Activated CD4-positive, alpha-beta T cell treated with anti-CD3 and anti-CD28 coated beads, Interleukin-2, amount 10 ng/mL, durations not matched to agents 24 days and 14 days (primary cell): ENCODE results near the gene GPR149. TPM values are rescaled to one million over a fixed set of nuclear protein-coding genes. Genes with fewer than 3 reads are reported as not detected.

Source experiments
- DNase-seq: peaks from one replicate; pipeline ENCODE4 v3.0.0; 2022
- H3K27ac Mint-ChIP-seq: one replicate; pipeline ENCODE4 v1.8.0; 2022; ENCODE audit warnings: mild to moderate bottlenecking, mixed read lengths
- H3K27me3 Mint-ChIP-seq: one replicate; pipeline ENCODE4 v1.8.0; 2022; ENCODE audit warnings: mixed read lengths
- H3K36me3 Mint-ChIP-seq: one replicate; pipeline ENCODE4 v1.8.0; 2022; ENCODE audit warnings: low read depth, mild to moderate bottlenecking, mixed read lengths
- H3K4me1 Mint-ChIP-seq: one replicate; pipeline ENCODE4 v1.8.0; 2021; ENCODE audit warnings: mixed read lengths
- H3K4me3 Mint-ChIP-seq: one replicate; pipeline ENCODE4 v1.8.0; 2022; ENCODE audit warnings: mild to moderate bottlenecking, moderate library complexity, mixed read lengths
- H3K9me3 Mint-ChIP-seq: one replicate; pipeline ENCODE4 v1.8.0; 2021; ENCODE audit warnings: mixed read lengths
- intact Hi-C: fragments of 100-400 bp; cut with micrococcal nuclease; formaldehyde crosslinking; loops from one replicate; pipeline ENCODE4 v1.15.1; 2023
- total RNA-seq: library from RNA; stranded (reverse); gene quantifications from 2 replicates; pipeline ENCODE4 v1.2.3, GENCODE V29; 2022

Gene GPR149
- total RNA-seq, 1 donor from 2014 or later: not detected

- Mint-ChIP-seq H3K4me1 (no peaks in the 10 kb centered on the region), H3K4me3 (no peak overlapping the region), H3K9me3 (no peaks in the 10 kb centered on the region), H3K36me3 (no peaks in the 10 kb centered on the region), H3K27me3 (no peaks in the 10 kb centered on the region), H3K27ac (no peak overlapping the region)
- no peak for DNase-seq
- intact Hi-C loops: no loop called here
Observed at GRCh38 chr3:154384479-154384878, 45.5 kb downstream of the GPR149 start.

DNA sequence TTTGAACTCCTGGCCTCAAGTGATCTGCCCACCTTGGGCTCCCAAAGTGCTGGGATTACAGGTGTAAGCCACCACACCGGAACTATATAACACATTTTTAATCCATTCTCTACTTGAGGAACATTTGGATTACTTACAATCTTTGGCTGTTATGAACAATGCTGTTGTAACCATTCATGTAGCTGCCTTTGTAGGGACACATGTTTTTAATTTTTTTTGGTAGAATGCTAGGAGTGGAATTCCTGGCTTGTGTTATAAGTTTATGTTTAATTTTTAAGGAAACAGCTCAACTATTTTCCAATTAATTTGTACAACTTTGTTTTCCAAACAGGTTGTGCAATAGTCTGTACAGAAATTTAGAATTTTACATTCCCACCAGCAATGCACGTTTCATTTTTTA, 51.7 kb downstream of the GPR149 start:
- intact Hi-C loops: no loop called here
- Mint-ChIP-seq H3K27me3 (peaks cover 2% of the 10 kb centered on the region), H3K36me3 (no peaks in the 10 kb centered on the region), H3K4me3 (no peak overlapping the region), H3K9me3 (no peaks in the 10 kb centered on the region), H3K27ac (no peak overlapping the region), H3K4me1 (no peaks in the 10 kb centered on the region)
- no peak for DNase-seq

DNA sequence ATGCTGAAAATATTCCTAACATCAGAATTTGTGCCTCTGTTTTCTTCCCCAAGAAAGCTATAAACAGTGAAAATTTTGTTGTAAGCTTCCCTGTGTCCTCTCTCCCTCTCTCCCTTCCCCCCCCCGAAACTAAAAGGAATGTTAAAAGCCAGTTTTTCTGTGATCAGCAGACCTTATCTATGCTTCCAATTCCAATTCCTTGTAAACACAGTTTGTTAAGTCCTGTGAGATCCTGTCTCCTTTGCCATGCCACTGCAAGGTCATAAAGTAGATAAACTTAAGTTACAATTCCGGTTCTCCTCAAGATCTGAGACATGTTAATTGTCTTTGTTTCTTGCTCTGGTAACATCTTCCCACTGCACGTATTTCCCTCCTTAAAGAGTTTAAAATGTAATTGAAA, 62.8 kb downstream of the GPR149 start:
- no peaks in the 10 kb centered on the region for H3K27me3 Mint-ChIP-seq
- no peak for DNase-seq
- intact Hi-C loops: no loop called here
- no peaks in the 10 kb centered on the region for H3K4me1 Mint-ChIP-seq
- no peak overlapping the region for H3K27ac Mint-ChIP-seq
- no peaks in the 10 kb centered on the region for H3K9me3 Mint-ChIP-seq
- H3K36me3 Mint-ChIP-seq: no peaks in the 10 kb centered on the region
- H3K4me3 Mint-ChIP-seq: no peak overlapping the region

DNA sequence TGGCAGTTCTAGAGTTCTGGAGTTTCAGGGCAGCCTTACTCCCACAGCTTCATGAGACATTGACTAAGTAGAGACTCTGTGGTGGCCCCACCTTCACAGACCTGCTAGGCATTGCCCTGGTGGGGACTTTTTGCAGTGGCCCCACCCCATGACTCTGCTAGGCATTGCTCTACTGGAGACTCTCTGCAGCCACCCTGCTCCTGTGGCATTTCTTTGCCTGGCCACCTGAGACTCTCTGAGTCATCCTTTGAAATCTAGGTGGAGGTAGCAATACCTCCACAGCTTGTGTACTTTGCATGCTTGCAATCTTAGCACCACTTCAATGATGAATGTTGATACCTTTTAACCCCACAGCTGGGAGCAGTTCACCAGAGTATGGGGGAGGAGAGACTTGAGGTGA, 65.1 kb downstream of the GPR149 start:
- no peak for DNase-seq
- H3K36me3 Mint-ChIP-seq: no peaks in the 10 kb centered on the region
- H3K4me1 Mint-ChIP-seq: no peaks in the 10 kb centered on the region
- H3K4me3 Mint-ChIP-seq: no peak overlapping the region
- no peaks in the 10 kb centered on the region for H3K27me3 Mint-ChIP-seq
- no peaks in the 10 kb centered on the region for H3K9me3 Mint-ChIP-seq
- intact Hi-C loops: no loop called here
- no peak overlapping the region for H3K27ac Mint-ChIP-seq

DNA sequence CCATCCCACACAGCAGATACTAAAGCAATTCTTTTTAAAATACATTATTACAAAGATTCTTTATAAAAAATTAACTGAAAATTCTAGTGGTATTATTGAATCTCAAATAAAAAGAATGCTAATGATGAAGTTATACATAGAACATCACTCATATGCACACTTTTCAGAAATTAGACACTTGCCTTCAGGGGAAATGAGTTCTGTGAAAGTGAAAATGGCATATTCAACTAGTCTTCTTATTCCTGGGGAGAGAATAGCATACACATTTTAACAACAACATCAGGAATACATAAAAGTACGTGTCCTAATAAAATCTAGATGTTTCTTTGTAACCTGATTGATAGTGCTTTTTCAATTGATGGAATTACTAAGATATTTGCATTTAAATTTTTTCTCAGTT, 68.9 kb downstream of the GPR149 start:
- Mint-ChIP-seq H3K4me1 (no peaks in the 10 kb centered on the region), H3K4me3 (no peak overlapping the region), H3K36me3 (no peaks in the 10 kb centered on the region), H3K27ac (no peak overlapping the region), H3K9me3 (peaks cover 2% of the 10 kb centered on the region), H3K27me3 (no peaks in the 10 kb centered on the region)
- intact Hi-C loops: no loop called here
- no peak for DNase-seq

DNA sequence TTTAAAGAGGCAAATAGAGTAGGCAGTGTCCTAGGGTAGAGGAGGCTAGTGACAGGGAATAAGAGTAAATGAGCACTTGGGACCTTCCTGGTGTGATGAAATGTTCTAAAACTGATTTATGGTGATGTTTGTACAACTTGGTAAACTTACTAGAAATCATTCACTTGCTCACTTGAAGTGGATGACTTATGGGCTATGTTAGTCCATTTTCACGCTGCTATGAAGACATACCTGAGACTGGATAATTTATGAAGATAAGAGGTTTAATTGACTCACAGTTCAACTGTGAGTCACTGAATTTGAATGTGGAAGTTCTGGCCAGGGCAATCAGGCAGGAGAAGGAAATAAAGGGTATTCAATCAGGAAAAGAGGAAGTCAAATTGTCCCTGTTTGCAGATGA, 74.0 kb downstream of the GPR149 start:
- Mint-ChIP-seq H3K27me3 (peaks cover 2% of the 10 kb centered on the region), H3K9me3 (peaks cover 9% of the 10 kb centered on the region), H3K36me3 (no peaks in the 10 kb centered on the region), H3K4me3 (no peak overlapping the region), H3K4me1 (no peaks in the 10 kb centered on the region), H3K27ac (no peak overlapping the region)
- DNase-seq: no peak
- intact Hi-C loops: no loop called here

GRCh38 chr3:154349223-154349622, 80.8 kb downstream of the GPR149 start:
- no peak for DNase-seq
- Mint-ChIP-seq H3K27me3 (peaks cover 17% of the 10 kb centered on the region), H3K4me3 (no peak overlapping the region), H3K4me1 (no peaks in the 10 kb centered on the region), H3K9me3 (peaks cover 4% of the 10 kb centered on the region), H3K36me3 (no peaks in the 10 kb centered on the region), H3K27ac (no peak overlapping the region)
- intact Hi-C loops: no loop called here

DNA sequence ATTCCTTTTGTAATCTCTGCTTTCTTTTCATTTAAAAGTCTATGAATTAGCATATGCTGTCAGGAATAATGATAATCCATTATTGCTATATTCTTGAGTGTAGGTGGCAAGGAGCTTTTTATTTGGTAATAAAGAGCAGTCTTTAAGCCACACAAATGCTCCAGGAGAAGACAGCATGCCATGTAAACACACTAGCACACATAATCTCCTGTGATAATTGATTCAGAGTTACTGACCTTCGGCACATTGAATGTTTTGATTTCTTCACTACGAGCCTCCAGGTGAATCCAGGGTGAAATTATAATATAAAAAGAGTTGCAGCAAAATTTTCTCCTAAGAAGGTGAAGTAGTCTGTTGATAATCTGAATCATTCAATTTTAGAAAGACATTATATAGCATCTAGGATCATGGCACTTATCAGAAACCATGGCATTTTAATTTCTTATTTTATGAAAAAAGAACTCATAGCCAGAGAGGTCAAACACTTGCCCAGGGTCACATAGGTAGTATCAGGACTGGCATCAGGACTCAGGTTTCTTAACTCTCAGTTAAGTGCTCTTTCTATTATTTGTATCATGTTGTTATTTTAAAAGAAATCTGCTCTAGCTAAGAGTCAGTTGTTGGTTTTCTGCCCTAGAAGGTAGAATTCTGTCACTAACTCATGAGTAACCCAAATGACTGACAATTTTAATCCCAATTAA, 84.4 kb downstream of the GPR149 start:
- H3K27me3 Mint-ChIP-seq: peaks cover 20% of the 10 kb centered on the region
- H3K9me3 Mint-ChIP-seq: no peaks in the 10 kb centered on the region
- intact Hi-C loops: no loop called here
- H3K27ac Mint-ChIP-seq: no peak overlapping the region
- H3K36me3 Mint-ChIP-seq: no peaks in the 10 kb centered on the region
- no peak overlapping the region for H3K4me3 Mint-ChIP-seq
- no peaks in the 10 kb centered on the region for H3K4me1 Mint-ChIP-seq
- DNase-seq: no peak

DNA sequence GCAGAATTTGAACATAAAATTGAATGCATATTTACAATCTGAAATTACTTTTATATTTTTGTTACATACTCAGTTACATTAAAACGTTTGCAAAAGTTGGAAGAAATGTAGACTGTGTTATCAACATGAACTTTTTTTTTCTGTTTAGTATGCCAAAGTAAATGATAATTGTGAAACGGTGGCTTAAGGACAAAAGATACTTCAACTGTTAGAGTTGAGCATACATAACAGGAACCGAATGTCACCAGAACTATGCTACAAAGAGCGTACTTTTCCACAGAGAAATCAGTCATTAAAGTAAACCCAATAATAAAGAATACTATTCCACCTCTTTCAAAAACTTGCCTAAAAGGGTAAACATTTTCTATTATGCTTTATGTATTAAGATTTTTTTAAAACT, 91.4 kb downstream of the GPR149 start:
- H3K4me1 Mint-ChIP-seq: no peaks in the 10 kb centered on the region
- no peaks in the 10 kb centered on the region for H3K36me3 Mint-ChIP-seq
- no peak for DNase-seq
- H3K9me3 Mint-ChIP-seq: no peaks in the 10 kb centered on the region
- H3K4me3 Mint-ChIP-seq: no peak overlapping the region
- peaks cover 23% of the 10 kb centered on the region for H3K27me3 Mint-ChIP-seq
- intact Hi-C loops: no loop called here
- H3K27ac Mint-ChIP-seq: no peak overlapping the region

DNA sequence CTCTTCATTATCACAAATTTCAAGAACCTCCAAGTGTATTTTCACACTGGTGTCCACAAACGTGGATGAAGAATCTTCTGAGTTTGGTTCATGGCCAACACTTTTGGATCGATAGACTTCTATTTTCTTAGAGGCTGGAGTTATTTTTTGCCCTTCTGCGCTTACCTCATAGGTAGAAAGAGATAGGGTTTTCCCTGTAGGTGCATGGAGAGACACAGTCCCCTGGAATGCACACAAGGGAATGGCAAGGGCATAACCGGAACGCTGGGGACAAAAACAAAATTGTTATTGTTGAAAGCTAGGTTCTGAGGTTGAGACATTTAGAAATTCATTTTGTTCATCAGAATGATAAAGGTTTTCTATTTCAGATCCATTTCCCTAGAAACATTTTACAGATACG, 92.0 kb downstream of the GPR149 start:
- no peak overlapping the region for H3K27ac Mint-ChIP-seq
- no peak for DNase-seq
- no peak overlapping the region for H3K4me3 Mint-ChIP-seq
- peaks cover 24% of the 10 kb centered on the region for H3K27me3 Mint-ChIP-seq
- no peaks in the 10 kb centered on the region for H3K4me1 Mint-ChIP-seq
- H3K9me3 Mint-ChIP-seq: no peaks in the 10 kb centered on the region
- intact Hi-C loops: no loop called here
- H3K36me3 Mint-ChIP-seq: no peaks in the 10 kb centered on the region

- Mint-ChIP-seq H3K4me1 (no peaks in the 10 kb centered on the region), H3K27ac (no peak overlapping the region), H3K4me3 (no peak overlapping the region), H3K9me3 (no peaks in the 10 kb centered on the region), H3K36me3 (no peaks in the 10 kb centered on the region), H3K27me3 (peaks cover 32% of the 10 kb centered on the region)
- intact Hi-C loops: loop anchor here (1.0 kb wide), 1 partner anchor 1367 kb away; no protein-coding TSS in a partner anchor
- DNase-seq: no peak
Observed at GRCh38 chr3:154334973-154335420, 95.0 kb downstream of the GPR149 start.

GRCh38 chr3:154327871-154328270, 102.1 kb downstream of the GPR149 start:
- intact Hi-C loops: no loop called here
- Mint-ChIP-seq H3K27me3 (peaks cover 16% of the 10 kb centered on the region), H3K36me3 (peaks cover 1% of the 10 kb centered on the region), H3K4me3 (no peak overlapping the region), H3K27ac (no peak overlapping the region), H3K4me1 (peaks cover 14% of the 10 kb centered on the region), H3K9me3 (peaks cover 8% of the 10 kb centered on the region)
- no peak for DNase-seq

GRCh38 chr3:154324919-154325318, 105.1 kb downstream of the GPR149 start:
- Mint-ChIP-seq H3K36me3 (peaks cover 13% of the 10 kb centered on the region), H3K27ac (peak overlapping the region; percentile 98), H3K4me3 (peak overlapping the region; percentile 92), H3K9me3 (peaks cover 8% of the 10 kb centered on the region), H3K27me3 (peaks cover 6% of the 10 kb centered on the region), H3K4me1 (peaks cover 26% of the 10 kb centered on the region)
- intact Hi-C loops: loop anchor here (1.0 to 5.0 kb wide), 3 partner anchors 703 to 1529 kb away; partner anchors contain the start of gene SLC33A1
- DNase-seq: peak; percentile 59

DNA sequence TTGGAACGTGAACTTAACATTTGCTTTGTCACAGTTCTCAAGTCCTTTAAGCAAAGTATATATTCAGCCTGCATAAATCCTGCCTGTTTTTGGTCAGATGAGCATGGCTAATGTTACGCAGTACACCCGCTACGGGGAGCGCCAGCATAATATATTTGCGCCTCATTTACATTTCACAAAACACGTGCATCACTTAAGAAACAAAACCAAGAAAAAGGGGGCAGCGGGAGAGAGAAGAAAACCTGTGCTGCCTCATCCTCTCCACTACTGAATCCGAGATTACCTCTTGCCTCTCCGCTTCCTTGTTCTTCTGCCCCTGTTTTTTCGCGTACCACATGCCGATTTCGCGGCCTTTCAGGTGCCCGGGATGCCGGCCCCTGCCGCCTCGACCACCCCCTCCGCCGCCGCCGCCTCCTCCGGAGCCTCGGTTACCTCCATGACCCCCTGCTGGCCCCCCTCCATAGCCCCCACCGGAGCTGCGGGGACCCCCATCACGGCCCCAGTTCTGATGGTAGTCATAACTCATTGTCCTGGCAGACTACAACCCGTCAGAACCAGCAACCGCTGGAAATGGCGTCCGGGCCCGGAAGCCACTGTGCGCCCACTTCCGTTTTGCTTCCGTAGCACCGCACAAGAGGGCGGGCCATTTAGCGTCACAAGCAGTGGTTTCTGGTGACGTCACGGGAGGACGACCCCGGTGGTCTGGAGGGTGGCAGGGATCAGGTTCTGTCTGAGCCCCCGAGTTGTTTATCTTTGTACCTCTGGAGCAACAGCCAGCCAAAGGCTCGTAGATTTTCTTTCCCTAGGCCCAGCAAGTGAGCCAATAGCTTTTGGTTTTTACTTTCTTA, 105.9 kb downstream of the GPR149 start, which contains the start of gene DHX36:
DHX36 (minus strand) TSS at position 597 of the 848 bp plus-strand sequence; CDS start at position 526, 71 bp downstream.
- Mint-ChIP-seq H3K4me3 (peak within 1 kb of the TSS; percentile 92), H3K27ac (peak within 1 kb of the TSS; percentile 98), H3K4me1 (peaks cover 26% of the 10 kb centered on the region), H3K27me3 (peaks cover 4% of the 10 kb centered on the region), H3K9me3 (peaks cover 8% of the 10 kb centered on the region), H3K36me3 (peaks cover 13% of the 10 kb centered on the region)
- peak; percentile 96 for DNase-seq
- intact Hi-C loops: loop anchor here (1.0 to 5.0 kb wide), 4 partner anchors 17 to 1530 kb away; partner anchors contain the start of gene SLC33A1
